22Rv1 (cell line): ENCODE data around the gene SCTR.

Source experiments
- H3K27ac ChIP-seq: fragments of 450-650 bp; 2 replicates; pipeline ENCODE4 v1.5.1; 2017
- CTCF ChIP-seq: fragments of 450-650 bp; IDR thresholded peaks from 2 replicates; pipeline ENCODE4 v1.5.1; 2017; ENCODE audit warnings: mild to moderate bottlenecking
- ZFX ChIP-seq: fragments of 450-650 bp; IDR thresholded peaks from 2 replicates; pipeline ENCODE4 v1.6.1; 2017; ENCODE audit warnings: antibody characterized with exemption, borderline replicate concordance

SCTR gene

GRCh38 chr2:119441376-119442225 is 82.7 kb downstream of the SCTR start:
- H3K27ac ChIP-seq, result no peak overlapping the region
- TF ChIP-seq CTCF, result no peak
- TF ChIP-seq ZFX, result no peak

- no peak overlapping the region for H3K27ac ChIP-seq
- TF ChIP-seq CTCF (no peak), ZFX (no peak)
Observed at GRCh38 chr2:119440873-119441272, 83.4 kb downstream of the SCTR start.

- no peak overlapping the region for H3K27ac ChIP-seq
- TF ChIP-seq CTCF, result no peak
- TF ChIP-seq ZFX, result no peak
Observed at GRCh38 chr2:119440501-119440870, 83.8 kb downstream of the SCTR start.

GRCh38 chr2:119439574-119440500 is 84.4 kb downstream of the SCTR start:
- no peak overlapping the region for H3K27ac ChIP-seq
- TF ChIP-seq CTCF, result no peak
- TF ChIP-seq ZFX, result no peak

- no peak overlapping the region for H3K27ac ChIP-seq
- TF ChIP-seq ZFX, result no peak
- no peak for TF ChIP-seq CTCF
Observed at GRCh38 chr2:119438726-119439284, 85.5 kb downstream of the SCTR start.

- H3K27ac ChIP-seq, result no peak overlapping the region
- TF ChIP-seq CTCF, result no peak
- TF ChIP-seq ZFX, result no peak
Observed at GRCh38 chr2:119438128-119438656, 86.1 kb downstream of the SCTR start.
